ENCODE data around the gene ZNF211. TPM values are rescaled to one million over a fixed set of nuclear protein-coding genes. Genes with fewer than 3 reads are reported as not detected.

ZNF211 gene
- total and polyA plus RNA-seq, 9 of the 15 experiments (the other 6 are each of a cell fraction or from before 2014, with no cell fraction given): 1.3 to 11.6 (median 4.5) TPM

DNA sequence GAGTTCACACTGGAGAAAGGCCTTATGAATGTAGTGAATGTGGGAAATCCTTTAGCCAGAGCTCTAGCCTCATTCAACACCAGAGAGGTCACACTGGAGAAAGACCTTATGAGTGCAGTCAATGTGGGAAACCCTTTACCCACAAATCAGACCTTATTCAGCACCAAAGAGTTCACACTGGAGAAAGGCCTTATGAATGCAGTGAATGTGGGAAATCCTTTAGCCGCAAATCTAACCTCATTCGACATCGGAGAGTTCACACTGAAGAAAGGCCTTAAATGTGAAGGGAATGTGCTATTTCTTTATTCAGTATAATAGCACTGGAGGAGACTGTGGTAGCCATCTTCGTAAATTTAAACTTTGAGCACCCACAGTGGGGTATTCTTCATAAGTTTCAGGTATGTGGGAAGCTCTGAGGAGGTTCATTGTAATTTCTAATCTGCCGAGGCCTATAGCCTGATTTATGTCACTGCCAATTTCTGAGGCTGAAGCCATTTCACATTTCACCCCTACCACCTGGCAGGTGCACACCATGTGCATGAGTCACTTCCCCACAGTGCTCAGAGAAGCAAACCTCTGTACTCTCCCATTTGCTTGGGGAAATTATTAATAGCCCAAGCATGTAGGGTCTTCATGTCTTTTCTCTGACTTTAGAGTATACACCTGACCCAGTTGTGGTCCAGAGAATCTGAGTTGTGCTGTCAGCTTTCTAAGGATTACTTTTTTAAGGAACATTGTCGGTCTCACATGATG, 55.2 kb downstream of the ZNF211 start (continued):
- TF ChIP-seq RBBP5 (IDR thresholded peaks at IDR 0.05; ENCODE audit: borderline replicate concordance, insufficient read depth, low read length, poor library complexity, severe bottlenecking): no peak
- no peak for TF ChIP-seq NR2F6 (CRISPR knock-in tag; IDR thresholded peaks at IDR 0.05)
- no peak for TF ChIP-seq HNRNPL (IDR thresholded peaks at IDR 0.05; ENCODE audit: low read depth, low read length)
- no peak for TF ChIP-seq KLF6 (CRISPR knock-in tag; IDR thresholded peaks at IDR 0.05; ENCODE audit: borderline replicate concordance)
- TF ChIP-seq CBX3 (IDR thresholded peaks at IDR 0.05; ENCODE audit: borderline replicate concordance in 1 of 2, low read length in 2 of 2): peak in 1 of 2 experiments; percentile 72; a peak in 1 of 3 replicates

GRCh38 chr19:57689750-57690149, 56.8 kb downstream of the ZNF211 start:
- intact Hi-C loops (cut with micrococcal nuclease) (no loop called here), in situ Hi-C loops (cut with MboI) (no loop called here)
- H3K27ac ChIP-seq (ENCODE audit: extremely low read depth, low read depth, low read length): no peak overlapping the region
- H3K79me2 ChIP-seq (ENCODE audit: control insufficient read depth, insufficient read depth, low read length): peaks cover 36% of the 10 kb centered on the region
- 38% methylated on average over 3 of the region's 3 CpGs for WGBS (ENCODE audit: insufficient coverage, low coverage, missing lambda C conversion rate)
- no peak for ATAC-seq
- peaks cover 43% of the 10 kb centered on the region for H3K9me3 ChIP-seq (replicated peaks; ENCODE audit: control insufficient read depth, insufficient read depth, low read depth, low read length)
- no peak overlapping the region for H3K4me2 ChIP-seq (ENCODE audit: insufficient read depth, low read length)
- H3K9ac ChIP-seq (ENCODE audit: insufficient read depth in 1 of 2, low read depth in 2 of 2, low read length in 2 of 2): no peak overlapping the region
- H3K36me3 ChIP-seq (ENCODE audit: control insufficient read depth, insufficient read depth, low read length): peaks cover 47% of the 10 kb centered on the region
- ChIA-PET POLR2A (interaction anchor here (1.1 kb wide), 1 partner anchor 153 kb away, joined by 4 read pairs; no protein-coding TSS in a partner anchor), CTCF (ENCODE audit: low intra/inter-chr PET ratio) (no interaction called here)
- H3K4me3 ChIP-seq: no peak overlapping the region
- no peaks in the 10 kb centered on the region; a peak in 1 of 5 replicates for H3K4me1 ChIP-seq (replicated peaks in 1 of 2; ENCODE audit: control insufficient read depth in 2 of 2, insufficient read depth in 2 of 2, low read length in 2 of 2)
- TF ChIP-seq POU5F1 (IDR thresholded peaks at IDR 0.05; ENCODE audit: borderline replicate concordance, low read depth, low read length, partially characterized antibody): no peak
- TF ChIP-seq POLR2A (conservative IDR thresholded peaks at IDR 0.05): 0 out of 2 replicates have a peak, but pooled peaks have one; percentile 11
- BruUV-seq (replicated peaks): no TSS peak
- FAIRE-seq: no peak
- H2AFZ ChIP-seq (ENCODE audit: low read depth, low read length): no peak overlapping the region
- no peaks in the 10 kb centered on the region for H4K20me1 ChIP-seq (replicated peaks; ENCODE audit: control insufficient read depth, insufficient read depth, low read length)
- H3K27me3 ChIP-seq (ENCODE audit: control insufficient read depth in 2 of 2, insufficient read depth in 2 of 2, low read length in 2 of 2): no peaks in the 10 kb centered on the region
- no peaks in the 10 kb centered on the region for H3K9me1 ChIP-seq (ENCODE audit: control insufficient read depth, insufficient read depth, low read length)
- DNase-seq (ENCODE audit: extremely low read depth in 1 of 4, low spot score in 3 of 4): no peak

Other genes with a start within 250 kb of the ZNF211 start
Only the 7 nearest of the 22 such genes appear.
- 3.9 and 5.0 TPM in 2 replicates for gene ZNF550, start 73.3 kb upstream of the ZNF211 start, total RNA-seq (2014; rRNA removed)
- gene ZNF550, start 73.3 kb upstream of the ZNF211 start, total RNA-seq (2014; rRNA removed; fragmentation: Illumina TruSeq; extraction: Trizol): 5.1 and 6.4 TPM in 2 replicates
- gene ZNF550, start 73.3 kb upstream of the ZNF211 start, total RNA-seq (2015; rRNA removed; fragmentation: Illumina TruSeq; extraction: Trizol): 3.5 TPM in 2 replicates
- gene ZNF550, start 73.3 kb upstream of the ZNF211 start, total RNA-seq (2021): 4.8 and 5.2 TPM in 2 replicates
- gene ZNF550, start 73.3 kb upstream of the ZNF211 start, polyA plus RNA-seq (2011; rRNA removed): 11.8 and 12.8 TPM in 2 replicates
- 4.4 and 4.6 TPM in 2 replicates for gene ZNF550, start 73.3 kb upstream of the ZNF211 start, polyA plus RNA-seq (2014; fragmentation: Illumina TruSeq; extraction: Trizol)
- gene ZNF550, start 73.3 kb upstream of the ZNF211 start, polyA plus RNA-seq (2014; fragmentation: Nextera tagmentation; extraction: Ambion mirVana): 1 to 10 TPM; 1.6 to 1.7 TPM
- gene ZNF550, start 73.3 kb upstream of the ZNF211 start, polyA plus RNA-seq (2014; rRNA removed): 4.3 and 5.0 TPM in 2 replicates
- 0.78 and 1.1 TPM in 2 replicates for gene ZNF416, start 54.3 kb upstream of the ZNF211 start, total RNA-seq (2014; rRNA removed)
- 1.2 and 1.6 TPM in 2 replicates for gene ZNF416, start 54.3 kb upstream of the ZNF211 start, total RNA-seq (2014; rRNA removed; fragmentation: Illumina TruSeq; extraction: Trizol)
- gene ZNF416, start 54.3 kb upstream of the ZNF211 start, total RNA-seq (2015; rRNA removed; fragmentation: Illumina TruSeq; extraction: Trizol): 1.1 and 1.2 TPM in 2 replicates
- gene ZNF416, start 54.3 kb upstream of the ZNF211 start, total RNA-seq (2021): 1.3 and 1.6 TPM in 2 replicates
- gene ZNF416, start 54.3 kb upstream of the ZNF211 start, polyA plus RNA-seq (2011; rRNA removed): 1.3 and 2.0 TPM in 2 replicates
- 1.3 and 1.5 TPM in 2 replicates for gene ZNF416, start 54.3 kb upstream of the ZNF211 start, polyA plus RNA-seq (2014; fragmentation: Illumina TruSeq; extraction: Trizol)
- gene ZNF416, start 54.3 kb upstream of the ZNF211 start, polyA plus RNA-seq (2014; fragmentation: Nextera tagmentation; extraction: Ambion mirVana): under 1 TPM; 0.20 to 0.27 TPM
- gene ZNF416, start 54.3 kb upstream of the ZNF211 start, polyA plus RNA-seq (2014; rRNA removed): 0.61 and 1.1 TPM in 2 replicates
- 0.14 and 0.69 TPM in 2 replicates for gene ZIK1, start 49.0 kb upstream of the ZNF211 start, total RNA-seq (2014; rRNA removed)
- gene ZIK1, start 49.0 kb upstream of the ZNF211 start, total RNA-seq (2014; rRNA removed; fragmentation: Illumina TruSeq; extraction: Trizol): 0.18 and 0.32 TPM in 2 replicates
- gene ZIK1, start 49.0 kb upstream of the ZNF211 start, total RNA-seq (2015; rRNA removed; fragmentation: Illumina TruSeq; extraction: Trizol): 0.15 and 0.25 TPM in 2 replicates
- gene ZIK1, start 49.0 kb upstream of the ZNF211 start, total RNA-seq (2021): 0.16 and 0.27 TPM in 2 replicates
- 0.20 and 0.42 TPM in 2 replicates for gene ZIK1, start 49.0 kb upstream of the ZNF211 start, polyA plus RNA-seq (2011; rRNA removed)
- 0.12 and 0.19 TPM in 2 replicates for gene ZIK1, start 49.0 kb upstream of the ZNF211 start, polyA plus RNA-seq (2014; fragmentation: Illumina TruSeq; extraction: Trizol)
- gene ZIK1, start 49.0 kb upstream of the ZNF211 start, polyA plus RNA-seq (2014; fragmentation: Nextera tagmentation; extraction: Ambion mirVana): under 1 TPM in 1 of 2 experiments, not detected in 1; 0.03 TPM
- 0.12 and 0.31 TPM in 2 replicates for gene ZIK1, start 49.0 kb upstream of the ZNF211 start, polyA plus RNA-seq (2014; rRNA removed)
- gene ZNF530, start 33.3 kb upstream of the ZNF211 start, total RNA-seq (2014; rRNA removed): 3.2 and 5.9 TPM in 2 replicates
- 4.1 and 5.0 TPM in 2 replicates for gene ZNF530, start 33.3 kb upstream of the ZNF211 start, total RNA-seq (2014; rRNA removed; fragmentation: Illumina TruSeq; extraction: Trizol)
- 3.0 and 3.1 TPM in 2 replicates for gene ZNF530, start 33.3 kb upstream of the ZNF211 start, total RNA-seq (2015; rRNA removed; fragmentation: Illumina TruSeq; extraction: Trizol)
- gene ZNF530, start 33.3 kb upstream of the ZNF211 start, total RNA-seq (2021): 3.5 and 4.0 TPM in 2 replicates
- gene ZNF530, start 33.3 kb upstream of the ZNF211 start, polyA plus RNA-seq (2011; rRNA removed): 4.2 and 5.0 TPM in 2 replicates
- gene ZNF530, start 33.3 kb upstream of the ZNF211 start, polyA plus RNA-seq (2014; fragmentation: Illumina TruSeq; extraction: Trizol): 2.6 and 4.1 TPM in 2 replicates
- gene ZNF530, start 33.3 kb upstream of the ZNF211 start, polyA plus RNA-seq (2014; fragmentation: Nextera tagmentation; extraction: Ambion mirVana): under 1 TPM; 0.28 to 0.78 TPM
- 2.2 and 4.1 TPM in 2 replicates for gene ZNF530, start 33.3 kb upstream of the ZNF211 start, polyA plus RNA-seq (2014; rRNA removed)
- gene ZNF134, start 18.9 kb upstream of the ZNF211 start, total RNA-seq (2014; rRNA removed): 10.0 and 13.4 TPM in 2 replicates
- 5.5 and 5.9 TPM in 2 replicates for gene ZNF134, start 18.9 kb upstream of the ZNF211 start, total RNA-seq (2014; rRNA removed; fragmentation: Illumina TruSeq; extraction: Trizol)
- gene ZNF134, start 18.9 kb upstream of the ZNF211 start, total RNA-seq (2015; rRNA removed; fragmentation: Illumina TruSeq; extraction: Trizol): 4.6 and 5.7 TPM in 2 replicates
- gene ZNF134, start 18.9 kb upstream of the ZNF211 start, total RNA-seq (2021): 6.3 and 7.0 TPM in 2 replicates
- 3.1 and 6.6 TPM in 2 replicates for gene ZNF134, start 18.9 kb upstream of the ZNF211 start, polyA plus RNA-seq (2011; rRNA removed)
- 4.8 and 5.2 TPM in 2 replicates for gene ZNF134, start 18.9 kb upstream of the ZNF211 start, polyA plus RNA-seq (2014; fragmentation: Illumina TruSeq; extraction: Trizol)
- gene ZNF134, start 18.9 kb upstream of the ZNF211 start, polyA plus RNA-seq (2014; fragmentation: Nextera tagmentation; extraction: Ambion mirVana): 1 to 10 TPM; 1.3 to 1.5 TPM
- gene ZNF134, start 18.9 kb upstream of the ZNF211 start, polyA plus RNA-seq (2014; rRNA removed): 6.5 and 7.0 TPM in 2 replicates
- gene ZSCAN4, start 35.8 kb downstream of the ZNF211 start, total RNA-seq (2014; rRNA removed): not detected in 2 replicates
- gene ZSCAN4, start 35.8 kb downstream of the ZNF211 start, total RNA-seq (2014; rRNA removed; fragmentation: Illumina TruSeq; extraction: Trizol): not detected in 2 replicates
- not detected in 2 replicates for gene ZSCAN4, start 35.8 kb downstream of the ZNF211 start, total RNA-seq (2015; rRNA removed; fragmentation: Illumina TruSeq; extraction: Trizol)
- gene ZSCAN4, start 35.8 kb downstream of the ZNF211 start, total RNA-seq (2021): not detected in 2 replicates
- gene ZSCAN4, start 35.8 kb downstream of the ZNF211 start, polyA plus RNA-seq (2011; rRNA removed): not detected in 2 replicates
- not detected in 2 replicates for gene ZSCAN4, start 35.8 kb downstream of the ZNF211 start, polyA plus RNA-seq (2014; fragmentation: Illumina TruSeq; extraction: Trizol)
- not detected for gene ZSCAN4, start 35.8 kb downstream of the ZNF211 start, polyA plus RNA-seq (2014; fragmentation: Nextera tagmentation; extraction: Ambion mirVana)
- not detected in 2 replicates for gene ZSCAN4, start 35.8 kb downstream of the ZNF211 start, polyA plus RNA-seq (2014; rRNA removed)
- gene ZNF551, start 48.8 kb downstream of the ZNF211 start, total RNA-seq (2014; rRNA removed): 11.2 TPM in 2 replicates
- 13.3 and 14.1 TPM in 2 replicates for gene ZNF551, start 48.8 kb downstream of the ZNF211 start, total RNA-seq (2014; rRNA removed; fragmentation: Illumina TruSeq; extraction: Trizol)
- gene ZNF551, start 48.8 kb downstream of the ZNF211 start, total RNA-seq (2015; rRNA removed; fragmentation: Illumina TruSeq; extraction: Trizol): 10.1 TPM in 2 replicates
- 8.1 and 10.8 TPM in 2 replicates for gene ZNF551, start 48.8 kb downstream of the ZNF211 start, total RNA-seq (2021)
- 8.1 and 12.4 TPM in 2 replicates for gene ZNF551, start 48.8 kb downstream of the ZNF211 start, polyA plus RNA-seq (2011; rRNA removed)
- 8.9 and 10.5 TPM in 2 replicates for gene ZNF551, start 48.8 kb downstream of the ZNF211 start, polyA plus RNA-seq (2014; fragmentation: Illumina TruSeq; extraction: Trizol)
- 1 to 10 TPM; 2.6 TPM for gene ZNF551, start 48.8 kb downstream of the ZNF211 start, polyA plus RNA-seq (2014; fragmentation: Nextera tagmentation; extraction: Ambion mirVana)
- gene ZNF551, start 48.8 kb downstream of the ZNF211 start, polyA plus RNA-seq (2014; rRNA removed): 9.6 and 10.2 TPM in 2 replicates

All from K562 (cell line).